Measurements from ENCODE around the gene AGAP1. TPM values are rescaled to one million over a fixed set of nuclear protein-coding genes. Genes with fewer than 3 reads are reported as not detected.

AGAP1 gene
- total RNA-seq, 1 donor from 2014 or later, result 36.2 TPM

DNA sequence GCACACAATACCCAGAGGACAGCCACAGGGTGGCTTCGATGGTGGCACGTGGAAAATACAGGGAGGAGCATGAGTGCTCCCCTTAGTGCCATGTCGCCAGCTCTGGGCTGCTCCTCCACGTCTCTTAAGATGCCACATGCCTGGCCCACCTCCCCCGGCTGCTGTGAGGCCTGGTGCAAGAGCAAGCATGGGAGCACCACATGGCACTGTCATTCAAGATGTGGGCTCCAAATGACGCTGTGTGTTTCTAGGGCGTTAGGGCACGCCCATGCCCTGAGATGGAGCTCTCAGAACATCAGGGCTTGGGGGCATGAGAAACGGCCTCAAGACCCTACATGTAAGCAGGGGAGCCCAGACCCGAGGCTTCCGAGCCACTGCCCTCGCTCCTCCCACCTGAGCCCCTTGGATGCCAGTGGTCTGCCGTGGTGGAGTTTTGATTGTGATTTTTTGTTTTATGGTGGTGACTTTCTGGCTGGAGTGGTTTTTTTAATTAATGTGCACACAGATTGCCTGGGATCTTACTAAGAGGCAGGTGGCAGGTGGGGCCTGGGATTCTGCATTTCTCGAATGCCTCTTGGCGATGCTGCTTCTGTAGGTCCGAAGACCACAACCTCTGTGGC is 435.0 kb downstream of the AGAP1 start:
- intact Hi-C loops (cut with DNase I), result no loop called here

GRCh38 chr2:235930701-235931100 is 436.9 kb downstream of the AGAP1 start:
- TF ChIP-seq, protein P1, sequence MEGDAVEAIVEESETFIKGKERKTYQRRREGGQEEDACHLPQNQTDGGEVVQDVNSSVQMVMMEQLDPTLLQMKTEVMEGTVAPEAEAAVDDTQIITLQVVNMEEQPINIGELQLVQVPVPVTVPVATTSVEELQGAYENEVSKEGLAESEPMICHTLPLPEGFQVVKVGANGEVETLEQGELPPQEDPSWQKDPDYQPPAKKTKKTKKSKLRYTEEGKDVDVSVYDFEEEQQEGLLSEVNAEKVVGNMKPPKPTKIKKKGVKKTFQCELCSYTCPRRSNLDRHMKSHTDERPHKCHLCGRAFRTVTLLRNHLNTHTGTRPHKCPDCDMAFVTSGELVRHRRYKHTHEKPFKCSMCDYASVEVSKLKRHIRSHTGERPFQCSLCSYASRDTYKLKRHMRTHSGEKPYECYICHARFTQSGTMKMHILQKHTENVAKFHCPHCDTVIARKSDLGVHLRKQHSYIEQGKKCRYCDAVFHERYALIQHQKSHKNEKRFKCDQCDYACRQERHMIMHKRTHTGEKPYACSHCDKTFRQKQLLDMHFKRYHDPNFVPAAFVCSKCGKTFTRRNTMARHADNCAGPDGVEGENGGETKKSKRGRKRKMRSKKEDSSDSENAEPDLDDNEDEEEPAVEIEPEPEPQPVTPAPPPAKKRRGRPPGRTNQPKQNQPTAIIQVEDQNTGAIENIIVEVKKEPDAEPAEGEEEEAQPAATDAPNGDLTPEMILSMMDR (IDR thresholded peaks at IDR 0.05), result no peak
- DNase-seq (no peak), ATAC-seq (no peak)
- H3K27me3 ChIP-seq (ENCODE audit: low read depth), result no peaks in the 10 kb centered on the region
- H3K27ac ChIP-seq, result no peak overlapping the region
- H3K4me3 ChIP-seq, result no peak overlapping the region
- H3K36me3 ChIP-seq, result peaks cover 16% of the 10 kb centered on the region
- H3K9me3 ChIP-seq, result no peaks in the 10 kb centered on the region
- intact Hi-C loops (cut with DNase I), result no loop called here
- H3K4me1 ChIP-seq, result no peaks in the 10 kb centered on the region

More for the DNA sequence above, 435.0 kb downstream of the AGAP1 start:
- H3K27me3 ChIP-seq (ENCODE audit: low read depth), result no peaks in the 10 kb centered on the region
- DNase-seq (no peak), ATAC-seq (no peak)
- no peaks in the 10 kb centered on the region for H3K9me3 ChIP-seq
- peaks cover 16% of the 10 kb centered on the region for H3K36me3 ChIP-seq
- H3K4me3 ChIP-seq, result no peak overlapping the region
- TF ChIP-seq, protein P1 (IDR thresholded peaks at IDR 0.05), result no peak
- H3K4me1 ChIP-seq, result no peaks in the 10 kb centered on the region
- H3K27ac ChIP-seq, result no peak overlapping the region

GRCh38 chr2:235931676-235932075 is 437.8 kb downstream of the AGAP1 start:
- Histone ChIP-seq H3K36me3 (peaks cover 24% of the 10 kb centered on the region), H3K27ac (no peak overlapping the region), H3K4me1 (no peaks in the 10 kb centered on the region), H3K9me3 (no peaks in the 10 kb centered on the region), H3K27me3 (ENCODE audit: low read depth) (no peaks in the 10 kb centered on the region), H3K4me3 (no peak overlapping the region)
- no peak for DNase-seq
- TF ChIP-seq, protein P1 (IDR thresholded peaks at IDR 0.05), result no peak
- no peak for ATAC-seq
- intact Hi-C loops (cut with DNase I), result no loop called here

GRCh38 chr2:235934059-235934773 is 440.4 kb downstream of the AGAP1 start:
- H3K27ac ChIP-seq, result no peak overlapping the region
- no peak for ATAC-seq
- no peaks in the 10 kb centered on the region for H3K4me1 ChIP-seq
- no peaks in the 10 kb centered on the region for H3K27me3 ChIP-seq (ENCODE audit: low read depth)
- no peak overlapping the region for H3K4me3 ChIP-seq
- TF ChIP-seq, protein P1 (IDR thresholded peaks at IDR 0.05), result no peak
- no peak for DNase-seq
- intact Hi-C loops (cut with DNase I), result no loop called here
- H3K36me3 ChIP-seq, result peaks cover 36% of the 10 kb centered on the region
- H3K9me3 ChIP-seq, result no peaks in the 10 kb centered on the region

- no peaks in the 10 kb centered on the region for H3K27me3 ChIP-seq (ENCODE audit: low read depth)
- H3K4me3 ChIP-seq, result no peak overlapping the region
- peaks cover 36% of the 10 kb centered on the region for H3K36me3 ChIP-seq
- no peaks in the 10 kb centered on the region for H3K4me1 ChIP-seq
- H3K27ac ChIP-seq, result no peak overlapping the region
- intact Hi-C loops (cut with DNase I), result no loop called here
- DNase-seq (no peak), ATAC-seq (no peak)
- no peaks in the 10 kb centered on the region for H3K9me3 ChIP-seq
- TF ChIP-seq, protein P1 (IDR thresholded peaks at IDR 0.05), result no peak
Measured at GRCh38 chr2:235934774-235935484, 441.1 kb downstream of the AGAP1 start.

Data from lower lobe of right lung (tissue), 2 donors.